RWPE1 (cell line): Measurements from ENCODE around the gene FYB2.

ENCODE experiments used
- CTCF ChIA-PET: fragments of 350-600 bp; sonication (Branson Sonifier 250); formaldehyde crosslinking; extraction: SDS; loops from one replicate; lab custom pipeline; 2021; lab: Yijun Ruan, JAX
- POLR2A ChIA-PET: fragments of 400-600 bp; formaldehyde crosslinking; extraction: SDS; loops from one replicate; lab custom pipeline; 2020; ENCODE audit warnings: antibody characterized with exemption; ENCODE audit not compliant: low non-redundant PET; lab: Yijun Ruan, JAX
- DNase-seq: peaks from one replicate; pipeline ENCODE4 v3.0.0; 2012; ENCODE audit warnings: low spot score
- H3K27ac ChIP-seq: fragments of 450-650 bp; 2 replicates; pipeline ENCODE4 v1.5.1; 2017
- CTCF ChIP-seq: fragments of 450-650 bp; conservative IDR thresholded peaks from 2 replicates; pipeline ENCODE4 v1.5.1; 2017; ENCODE audit warnings: low read depth, mild to moderate bottlenecking

FYB2 gene

GRCh38 chr1:56671085-56671484, 148.1 kb downstream of the FYB2 start:
- DNase-seq: no peak
- no peak overlapping the region for H3K27ac ChIP-seq
- ChIA-PET POLR2A (no interaction called here), CTCF (no interaction called here)
- no peak for TF ChIP-seq CTCF

- no peak for TF ChIP-seq CTCF
- ChIA-PET CTCF (no interaction called here), POLR2A (no interaction called here)
- no peak overlapping the region for H3K27ac ChIP-seq
- DNase-seq: no peak
Measured at GRCh38 chr1:56670350-56670749, 148.9 kb downstream of the FYB2 start.
